CD4-positive, alpha-beta T cell treated with Interferon gamma for 1 hour (primary cell): ENCODE measurements around the gene P2RX5.
"Not testable (repeated sequence)": the region's sequence is repeated elsewhere in the genome, so short reads cannot be mapped to it uniquely, and the experiment has no call there.

Experiments
- DNase-seq: peaks from one replicate; pipeline ENCODE4 v3.0.0-alpha.2; 2020

The P2RX5 gene

GRCh38 chr17:3710951-3711383, 15.0 kb upstream of the P2RX5 start:
- DNase-seq, result peak; percentile 80

- no peak for DNase-seq
These were observed 12.4 kb upstream of the P2RX5 start for GRCh38 chr17:3708366-3708765.

- not testable (repeated sequence) for DNase-seq
These were observed 9.7 kb upstream of the P2RX5 start for GRCh38 chr17:3705718-3705984.

GRCh38 chr17:3704931-3705717, 9.2 kb upstream of the P2RX5 start:
- DNase-seq, result no peak

- DNase-seq, result not testable (repeated sequence)
These were observed 6.1 kb upstream of the P2RX5 start for GRCh38 chr17:3702041-3702539.

- no peak for DNase-seq
These were observed 4.0 kb upstream of the P2RX5 start for GRCh38 chr17:3699951-3700350.

- DNase-seq, result no peak
These were observed 2.2 kb upstream of the P2RX5 start for GRCh38 chr17:3698139-3698538.

GRCh38 chr17:3697103-3697476, 1.1 kb upstream of the P2RX5 start:
- DNase-seq, result no peak

GRCh38 chr17:3695129-3695722, 729 bp downstream of the P2RX5 start:
- DNase-seq, result no peak

GRCh38 chr17:3693829-3694231, 2.1 kb downstream of the P2RX5 start:
- peak; percentile 61 for DNase-seq

GRCh38 chr17:3693141-3693540, 2.8 kb downstream of the P2RX5 start:
- no peak for DNase-seq

- no peak for DNase-seq
These were observed 3.6 kb downstream of the P2RX5 start for GRCh38 chr17:3692346-3692745.

- no peak for DNase-seq
These were observed 4.3 kb downstream of the P2RX5 start for GRCh38 chr17:3691617-3692067.

- DNase-seq, result no peak
These were observed 5.8 kb downstream of the P2RX5 start for GRCh38 chr17:3690094-3690715.

GRCh38 chr17:3689262-3690093, 6.5 kb downstream of the P2RX5 start:
- no peak for DNase-seq

- no peak for DNase-seq
These were observed 7.1 kb downstream of the P2RX5 start for GRCh38 chr17:3688852-3689261.

GRCh38 chr17:3688027-3688553, 7.9 kb downstream of the P2RX5 start:
- no peak for DNase-seq

- no peak for DNase-seq
These were observed 10.8 kb downstream of the P2RX5 start for GRCh38 chr17:3685174-3685573.

GRCh38 chr17:3683054-3683511, 12.9 kb downstream of the P2RX5 start:
- DNase-seq, result peak; percentile 51

- DNase-seq, result no peak
These were observed 13.9 kb downstream of the P2RX5 start for GRCh38 chr17:3682033-3682432.

- DNase-seq, result no peak
These were observed 14.4 kb downstream of the P2RX5 start for GRCh38 chr17:3681565-3681964.

- no peak for DNase-seq
These were observed 14.9 kb downstream of the P2RX5 start for GRCh38 chr17:3681057-3681456.
